Measurements from ENCODE around the gene SMURF1. TPM values are rescaled to one million over a fixed set of nuclear protein-coding genes. Genes with fewer than 3 reads are reported as not detected.

Gene SMURF1
- total RNA-seq, 6 experiments from 2014 or later: 17.8 to 23.4 (median 21.3) TPM

GRCh38 chr7:99034932-99035722 lies 108.8 kb downstream of the SMURF1 start:
- H3K4me1 Mint-ChIP-seq (ENCODE audit: low read depth): peaks cover 1% of the 10 kb centered on the region
- no peak for TF ChIP-seq CTCF (IDR thresholded peaks at IDR 0.05)
- no peak for DNase-seq
- H3K27ac Mint-ChIP-seq: no peak overlapping the region
- peaks cover 42% of the 10 kb centered on the region for H3K36me3 Mint-ChIP-seq (ENCODE audit: low read depth)
- no peaks in the 10 kb centered on the region for H3K9me3 Mint-ChIP-seq
- no peak overlapping the region for H3K4me3 Mint-ChIP-seq
- H3K27me3 Mint-ChIP-seq (ENCODE audit: insufficient read depth): peaks cover 15% of the 10 kb centered on the region

- no peaks in the 10 kb centered on the region for H3K9me3 Mint-ChIP-seq
- no peak for DNase-seq
- peaks cover 43% of the 10 kb centered on the region for H3K36me3 Mint-ChIP-seq (ENCODE audit: low read depth)
- no peak overlapping the region for H3K27ac Mint-ChIP-seq
- peaks cover 15% of the 10 kb centered on the region for H3K27me3 Mint-ChIP-seq (ENCODE audit: insufficient read depth)
- no peak for TF ChIP-seq CTCF (IDR thresholded peaks at IDR 0.05)
- no peak overlapping the region for H3K4me3 Mint-ChIP-seq
- H3K4me1 Mint-ChIP-seq (ENCODE audit: low read depth): peaks cover 6% of the 10 kb centered on the region; the same call in 1 of the 2 replicates
Observed at GRCh38 chr7:99033765-99034164, 110.1 kb downstream of the SMURF1 start.

- no peak for DNase-seq
- Mint-ChIP-seq H3K27me3 (ENCODE audit: insufficient read depth) (peaks cover 11% of the 10 kb centered on the region), H3K9me3 (no peaks in the 10 kb centered on the region), H3K36me3 (ENCODE audit: low read depth) (peaks cover 41% of the 10 kb centered on the region), H3K4me3 (no peak overlapping the region), H3K4me1 (ENCODE audit: low read depth) (peaks cover 6% of the 10 kb centered on the region; the same call in 1 of the 2 replicates), H3K27ac (no peak overlapping the region)
- no peak for TF ChIP-seq CTCF (IDR thresholded peaks at IDR 0.05)
Observed at GRCh38 chr7:99032928-99033327, 111.0 kb downstream of the SMURF1 start.

GRCh38 chr7:99031496-99031895 lies 112.4 kb downstream of the SMURF1 start:
- peaks cover 43% of the 10 kb centered on the region for H3K36me3 Mint-ChIP-seq (ENCODE audit: low read depth)
- no peak overlapping the region for H3K27ac Mint-ChIP-seq
- peaks cover 10% of the 10 kb centered on the region for H3K27me3 Mint-ChIP-seq (ENCODE audit: insufficient read depth)
- H3K4me3 Mint-ChIP-seq: no peak overlapping the region
- peaks cover 6% of the 10 kb centered on the region; the same call in 1 of the 2 replicates for H3K4me1 Mint-ChIP-seq (ENCODE audit: low read depth)
- DNase-seq: no peak
- no peak for TF ChIP-seq CTCF (IDR thresholded peaks at IDR 0.05)
- no peaks in the 10 kb centered on the region for H3K9me3 Mint-ChIP-seq

GRCh38 chr7:99030951-99031350 lies 113.0 kb downstream of the SMURF1 start:
- no peak overlapping the region for H3K4me3 Mint-ChIP-seq
- DNase-seq: no peak
- peaks cover 8% of the 10 kb centered on the region for H3K27me3 Mint-ChIP-seq (ENCODE audit: insufficient read depth)
- H3K27ac Mint-ChIP-seq: peak overlapping the region; percentile 5; the same call in 1 of the 2 replicates
- no peak for TF ChIP-seq CTCF (IDR thresholded peaks at IDR 0.05)
- peaks cover 6% of the 10 kb centered on the region; the same call in 1 of the 2 replicates for H3K4me1 Mint-ChIP-seq (ENCODE audit: low read depth)
- H3K9me3 Mint-ChIP-seq: no peaks in the 10 kb centered on the region
- H3K36me3 Mint-ChIP-seq (ENCODE audit: low read depth): peaks cover 40% of the 10 kb centered on the region

Data from HFFc6 (cell line).